Activated CD8-positive, alpha-beta memory T cell treated with anti-CD3 and anti-CD28 coated beads, Interleukin-2, amount 10 ng/mL, durations not matched to agents 7 days and 5 days (primary cell): ENCODE results near the gene GALNT14. TPM values are rescaled to one million over a fixed set of nuclear protein-coding genes. Genes with fewer than 3 reads are reported as not detected.

Source experiments
- ATAC-seq: fragments of 150-1000 bp; cut with Tn5 transposase; one replicate; pipeline ENCODE4 v1.10.0; 2021; ENCODE audit warnings: moderate library complexity
- CTCF ChIA-PET: fragments of 350-600 bp; sonication (Branson Sonifier 250); formaldehyde crosslinking; loops from one replicate; lab custom pipeline; 2021; ENCODE audit warnings: antibody characterized with exemption; lab: Charles Lee
- DNase-seq: peaks from one replicate; pipeline ENCODE4 v3.0.0-alpha.2; 2020
- H3K27ac Mint-ChIP-seq: one replicate; pipeline ENCODE4 v1.8.0; 2021; ENCODE audit warnings: mild to moderate bottlenecking, mixed read lengths
- H3K27me3 Mint-ChIP-seq: one replicate; pipeline ENCODE4 v1.8.0; 2021; ENCODE audit warnings: mixed read lengths
- H3K36me3 Mint-ChIP-seq: one replicate; pipeline ENCODE4 v1.8.0; 2021; ENCODE audit warnings: mild to moderate bottlenecking, mixed read lengths
- H3K4me1 Mint-ChIP-seq: one replicate; pipeline ENCODE4 v1.8.0; 2021; ENCODE audit warnings: mixed read lengths
- H3K4me3 Mint-ChIP-seq: one replicate; pipeline ENCODE4 v1.8.0; 2021; ENCODE audit warnings: mild to moderate bottlenecking, moderate library complexity, mixed read lengths
- H3K9me3 Mint-ChIP-seq: one replicate; pipeline ENCODE4 v1.8.0; 2022; ENCODE audit warnings: low read depth, mixed read lengths
- total RNA-seq, 2 experiments: library from RNA; stranded (reverse); gene quantifications; one replicate each; pipeline ENCODE4 v1.2.3, GENCODE V29; 2021

GALNT14 gene
- total RNA-seq, 2 experiments from 2014 or later, result 0.42 TPM; not detected in 1

- no peak overlapping the region for H3K27ac Mint-ChIP-seq
- CTCF ChIA-PET, result no interaction called here
- peaks cover 7% of the 10 kb centered on the region for H3K4me1 Mint-ChIP-seq
- H3K36me3 Mint-ChIP-seq, result no peaks in the 10 kb centered on the region
- peaks cover 20% of the 10 kb centered on the region for H3K27me3 Mint-ChIP-seq
- no peak overlapping the region for H3K4me3 Mint-ChIP-seq
- ATAC-seq (no peak), DNase-seq (no peak)
- no peaks in the 10 kb centered on the region for H3K9me3 Mint-ChIP-seq
Measured at GRCh38 chr2:30975156-30975555, 163.1 kb downstream of the GALNT14 start.

DNA sequence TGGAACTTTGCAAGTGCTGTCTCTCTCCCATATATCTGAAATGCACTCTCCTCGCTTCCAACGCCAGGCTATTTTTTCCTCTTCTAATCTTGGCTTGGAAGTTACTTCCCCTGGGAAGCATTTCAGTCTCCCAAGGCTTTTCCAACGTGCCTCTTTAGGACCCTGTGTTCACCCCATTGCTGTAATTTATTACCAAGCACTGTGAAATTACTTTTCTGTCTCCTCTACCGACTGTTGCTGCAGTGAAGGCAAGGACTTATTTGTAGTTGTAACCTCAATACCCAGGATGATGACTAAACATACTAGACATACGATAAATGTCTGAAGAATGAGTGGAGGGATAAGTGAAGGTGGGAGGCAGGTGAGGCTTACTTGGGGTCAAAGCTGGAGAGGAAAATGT is 163.7 kb downstream of the GALNT14 start:
- CTCF ChIA-PET, result no interaction called here
- H3K4me3 Mint-ChIP-seq, result no peak overlapping the region
- no peak overlapping the region for H3K27ac Mint-ChIP-seq
- peaks cover 20% of the 10 kb centered on the region for H3K27me3 Mint-ChIP-seq
- peaks cover 7% of the 10 kb centered on the region for H3K4me1 Mint-ChIP-seq
- DNase-seq (no peak), ATAC-seq (no peak)
- no peaks in the 10 kb centered on the region for H3K9me3 Mint-ChIP-seq
- H3K36me3 Mint-ChIP-seq, result no peaks in the 10 kb centered on the region

DNA sequence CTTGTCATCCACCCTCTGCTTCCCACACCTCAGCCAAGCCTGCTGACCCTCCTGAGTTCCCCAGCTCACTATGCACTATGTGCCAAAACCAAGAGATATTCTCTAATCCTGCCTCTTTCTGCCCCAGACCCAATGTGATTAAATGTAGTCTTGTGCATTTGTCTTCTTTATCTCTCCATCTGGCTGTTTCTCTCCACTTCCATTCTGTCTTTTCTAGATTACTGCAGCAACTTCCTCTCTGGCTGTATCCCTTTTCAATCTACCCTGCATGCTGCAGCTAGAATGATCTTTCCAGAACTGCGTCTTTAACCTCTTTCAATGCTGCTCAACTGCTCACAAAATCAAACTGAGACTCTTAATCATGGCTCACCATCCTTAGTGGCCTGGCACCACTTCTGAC is 164.1 kb downstream of the GALNT14 start:
- Mint-ChIP-seq H3K27ac (no peak overlapping the region), H3K4me1 (peaks cover 7% of the 10 kb centered on the region), H3K27me3 (peaks cover 20% of the 10 kb centered on the region), H3K4me3 (no peak overlapping the region), H3K9me3 (no peaks in the 10 kb centered on the region), H3K36me3 (no peaks in the 10 kb centered on the region)
- CTCF ChIA-PET, result no interaction called here
- ATAC-seq, result no peak
- DNase-seq, result no peak

DNA sequence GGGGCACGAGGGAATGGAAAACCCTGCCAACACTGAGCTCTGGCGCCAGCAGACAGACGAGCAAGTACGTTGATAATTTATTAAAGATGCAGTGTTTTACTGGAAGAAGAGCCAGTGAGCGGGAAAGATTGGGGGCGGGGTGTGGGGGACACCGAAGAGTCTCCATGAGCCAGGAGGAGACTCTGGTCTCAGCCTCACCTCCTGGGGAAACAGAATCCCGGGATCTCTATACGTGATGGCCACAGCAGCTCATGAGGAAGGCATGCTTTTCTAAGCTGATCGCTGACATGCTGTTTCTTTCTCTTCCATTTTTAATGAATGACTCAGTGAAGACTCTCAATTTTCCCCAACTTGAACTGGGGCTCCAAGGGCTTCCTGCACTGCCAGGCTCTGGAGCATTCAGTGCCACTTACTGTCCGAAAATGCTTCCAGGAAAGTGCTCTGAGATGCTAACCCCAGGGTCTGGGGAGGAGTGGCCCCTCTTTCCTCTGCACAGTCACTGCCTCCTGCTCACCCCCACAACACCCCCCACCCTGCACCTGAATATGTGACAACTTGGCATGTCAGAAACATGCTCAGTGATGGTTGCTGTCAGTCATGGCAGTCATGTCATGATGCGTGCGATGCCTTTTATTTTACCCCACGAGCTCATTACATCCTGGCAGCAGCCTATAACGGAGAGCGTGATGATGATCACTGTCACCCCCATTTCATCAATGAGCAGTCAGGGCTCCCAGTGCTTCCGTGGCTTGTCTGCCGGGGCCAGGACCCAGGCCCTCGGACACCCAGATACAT is 166.8 kb downstream of the GALNT14 start:
- no peaks in the 10 kb centered on the region for H3K9me3 Mint-ChIP-seq
- H3K36me3 Mint-ChIP-seq, result no peaks in the 10 kb centered on the region
- CTCF ChIA-PET, result no interaction called here
- DNase-seq (no peak), ATAC-seq (no peak)
- H3K4me1 Mint-ChIP-seq, result no peaks in the 10 kb centered on the region
- no peak overlapping the region for H3K27ac Mint-ChIP-seq
- no peak overlapping the region for H3K4me3 Mint-ChIP-seq
- H3K27me3 Mint-ChIP-seq, result peaks cover 21% of the 10 kb centered on the region

DNA sequence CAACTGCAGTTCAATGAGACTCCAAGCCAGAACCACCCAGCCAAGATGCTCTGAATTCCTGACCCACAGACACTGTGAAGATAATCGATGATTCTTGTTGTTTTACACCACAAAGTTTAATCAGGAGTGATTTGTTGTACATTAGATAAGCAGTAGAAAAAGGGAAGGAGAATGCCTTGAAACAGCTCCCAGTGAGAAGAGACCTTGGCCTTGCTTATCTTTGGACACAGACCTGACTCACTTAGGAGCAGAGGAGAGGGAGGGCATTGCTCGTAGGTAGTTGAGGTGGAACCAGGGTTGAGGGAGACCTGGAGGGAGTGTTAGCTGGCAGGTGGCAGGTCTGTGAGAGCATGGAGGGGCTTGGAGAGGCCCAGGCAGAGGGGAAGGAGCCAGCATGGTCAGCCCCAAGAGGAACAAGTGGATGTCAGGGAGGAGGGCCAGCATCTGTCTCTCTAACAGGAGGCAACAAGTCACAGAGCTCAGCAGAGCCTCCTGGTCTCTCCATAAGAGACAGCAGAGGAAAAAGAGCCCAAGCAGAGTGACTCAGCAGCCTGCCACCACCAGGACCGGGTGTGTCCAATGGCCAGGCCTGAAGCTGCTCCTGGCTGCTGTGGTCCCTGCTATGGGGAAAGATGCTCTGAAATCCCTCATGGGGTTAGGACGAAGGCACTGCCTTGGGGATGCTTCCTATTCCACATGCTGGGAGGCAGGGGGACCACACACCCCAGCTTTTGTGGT is 169.4 kb downstream of the GALNT14 start:
- Mint-ChIP-seq H3K27me3 (peaks cover 4% of the 10 kb centered on the region), H3K9me3 (no peaks in the 10 kb centered on the region), H3K36me3 (no peaks in the 10 kb centered on the region), H3K27ac (no peak overlapping the region), H3K4me3 (no peak overlapping the region), H3K4me1 (no peaks in the 10 kb centered on the region)
- no peak for ATAC-seq
- DNase-seq, result no peak
- CTCF ChIA-PET, result no interaction called here

DNA sequence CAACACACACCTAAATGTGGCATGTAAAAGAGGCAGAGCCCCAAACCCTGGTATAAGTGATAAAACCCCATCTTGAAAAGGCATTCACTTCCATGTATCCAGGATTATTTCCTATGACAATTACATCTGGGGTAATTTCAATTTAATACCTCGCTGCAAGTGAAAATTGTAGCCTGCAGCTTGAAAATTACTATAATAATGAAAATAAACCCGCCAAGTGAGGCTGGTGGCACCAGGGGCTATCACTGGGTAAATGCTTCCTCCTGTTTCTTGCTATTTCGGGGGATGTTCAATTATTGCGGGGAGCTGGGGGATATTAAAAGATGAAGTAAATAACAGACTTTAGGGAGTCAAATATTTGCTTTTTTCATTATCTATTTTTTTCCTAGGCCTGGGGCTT is 171.5 kb downstream of the GALNT14 start:
- Mint-ChIP-seq H3K27me3 (peaks cover 4% of the 10 kb centered on the region), H3K36me3 (no peaks in the 10 kb centered on the region), H3K27ac (no peak overlapping the region), H3K9me3 (no peaks in the 10 kb centered on the region), H3K4me1 (no peaks in the 10 kb centered on the region), H3K4me3 (no peak overlapping the region)
- DNase-seq (no peak), ATAC-seq (no peak)
- CTCF ChIA-PET, result no interaction called here

DNA sequence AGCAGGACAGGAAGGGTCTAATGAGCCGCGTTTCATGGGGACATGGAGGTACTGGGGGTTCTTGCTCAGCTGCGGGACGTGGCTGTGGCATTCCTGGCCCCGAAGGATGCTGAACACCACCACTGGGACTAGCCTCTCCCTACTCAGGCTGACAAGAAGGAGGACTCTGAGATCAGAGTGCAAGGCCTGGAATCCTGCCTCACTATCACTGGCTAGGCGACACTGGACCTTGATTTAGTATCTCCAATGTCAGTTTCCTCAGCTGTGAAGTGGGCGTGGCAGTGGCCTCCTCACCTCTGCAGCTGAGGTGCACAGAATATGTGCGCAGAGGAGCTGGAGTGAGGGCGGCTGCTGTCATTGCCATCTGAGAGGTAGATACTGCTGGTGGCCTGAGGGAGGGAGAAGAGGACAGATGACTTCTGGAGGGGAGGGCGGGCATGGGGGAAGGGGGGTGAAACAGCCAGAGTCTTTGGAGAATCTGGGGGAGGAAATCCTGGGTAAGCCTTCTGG is 173.2 kb downstream of the GALNT14 start:
- no peak for DNase-seq
- Mint-ChIP-seq H3K4me1 (no peaks in the 10 kb centered on the region), H3K27me3 (peaks cover 4% of the 10 kb centered on the region), H3K36me3 (no peaks in the 10 kb centered on the region), H3K4me3 (no peak overlapping the region), H3K27ac (no peak overlapping the region), H3K9me3 (no peaks in the 10 kb centered on the region)
- ATAC-seq, result no peak
- CTCF ChIA-PET, result no interaction called here

DNA sequence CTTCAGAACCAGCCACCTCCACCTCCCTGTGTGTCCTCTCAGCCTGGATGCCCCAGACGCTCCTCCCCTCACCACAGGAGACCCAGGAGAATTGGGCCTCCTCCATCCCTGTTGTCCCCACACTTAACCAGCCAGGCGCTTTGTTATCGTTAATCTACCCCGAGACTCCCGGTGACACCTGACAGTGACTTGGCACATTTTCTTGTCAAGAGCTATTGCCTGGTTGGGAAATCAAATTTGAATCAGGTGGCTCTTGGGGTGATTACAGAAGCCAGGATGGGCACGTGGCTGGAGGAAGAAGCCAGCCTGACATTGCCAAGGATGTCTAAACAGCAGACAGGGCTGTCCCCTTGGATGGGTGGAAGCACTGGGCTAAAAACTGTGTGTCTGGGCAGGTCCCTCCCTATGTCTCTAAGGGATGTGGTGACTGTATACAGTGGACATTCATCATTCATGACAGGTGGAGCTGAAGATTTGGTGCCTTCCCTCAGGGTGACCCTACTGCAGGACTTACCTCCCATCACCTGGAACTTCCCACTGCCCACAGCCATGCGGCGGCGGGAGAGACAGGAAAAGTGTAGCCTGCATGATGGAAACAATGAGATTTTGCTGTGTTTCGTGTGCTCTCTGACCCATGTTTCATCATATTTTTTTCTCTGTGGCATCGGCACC is 173.8 kb downstream of the GALNT14 start:
- Mint-ChIP-seq H3K4me3 (no peak overlapping the region), H3K36me3 (no peaks in the 10 kb centered on the region), H3K9me3 (no peaks in the 10 kb centered on the region), H3K27me3 (peaks cover 4% of the 10 kb centered on the region), H3K27ac (no peak overlapping the region), H3K4me1 (no peaks in the 10 kb centered on the region)
- no peak for ATAC-seq
- no peak for DNase-seq
- CTCF ChIA-PET, result no interaction called here

DNA sequence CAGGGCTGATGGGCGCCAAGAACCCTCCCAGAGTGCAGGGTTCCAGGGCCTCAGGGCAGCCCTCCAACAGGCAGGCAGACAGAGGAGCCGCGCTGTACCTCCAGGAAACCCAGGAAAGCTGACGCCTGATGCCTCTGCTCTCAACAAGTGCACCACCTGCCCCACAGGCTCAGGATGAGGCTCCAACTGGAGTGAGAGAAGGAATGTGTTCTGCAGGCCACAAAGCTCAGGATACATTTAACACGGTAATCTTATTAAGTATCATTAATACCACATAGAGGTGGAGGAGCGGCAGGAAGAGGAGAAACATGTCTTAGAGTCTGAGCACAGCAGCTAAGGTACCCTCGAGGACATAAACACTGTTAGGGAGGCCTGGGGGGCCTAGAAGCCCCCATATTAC is 175.1 kb downstream of the GALNT14 start:
- H3K9me3 Mint-ChIP-seq, result no peaks in the 10 kb centered on the region
- DNase-seq (no peak), ATAC-seq (no peak)
- CTCF ChIA-PET, result no interaction called here
- no peaks in the 10 kb centered on the region for H3K4me1 Mint-ChIP-seq
- no peak overlapping the region for H3K4me3 Mint-ChIP-seq
- no peaks in the 10 kb centered on the region for H3K36me3 Mint-ChIP-seq
- no peak overlapping the region for H3K27ac Mint-ChIP-seq
- H3K27me3 Mint-ChIP-seq, result peaks cover 2% of the 10 kb centered on the region

GRCh38 chr2:30960213-30960612 is 178.0 kb downstream of the GALNT14 start:
- Mint-ChIP-seq H3K9me3 (no peaks in the 10 kb centered on the region), H3K27ac (no peak overlapping the region), H3K4me1 (no peaks in the 10 kb centered on the region), H3K4me3 (no peak overlapping the region), H3K36me3 (no peaks in the 10 kb centered on the region), H3K27me3 (no peaks in the 10 kb centered on the region)
- no peak for ATAC-seq
- CTCF ChIA-PET, result no interaction called here
- DNase-seq, result no peak

DNA sequence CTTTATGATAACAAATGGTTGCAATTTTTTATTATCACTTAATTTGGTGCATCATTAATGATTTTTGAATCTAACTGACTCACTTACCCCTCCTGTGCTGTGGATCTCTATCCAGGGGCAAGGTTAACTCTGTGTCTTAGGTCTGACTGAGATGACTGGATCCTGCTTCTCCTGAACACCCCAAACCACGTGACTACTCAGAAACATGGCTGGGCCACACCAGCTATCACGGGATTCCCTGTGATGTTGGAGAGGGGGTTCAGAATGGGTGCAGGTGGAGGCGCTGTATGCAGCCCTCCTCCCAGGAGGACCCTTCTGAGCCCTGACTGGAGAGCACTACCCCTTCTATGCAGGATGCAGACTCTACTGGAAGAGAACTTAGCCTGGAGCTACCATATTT is 178.6 kb downstream of the GALNT14 start:
- Mint-ChIP-seq H3K27me3 (no peaks in the 10 kb centered on the region), H3K36me3 (no peaks in the 10 kb centered on the region), H3K4me3 (no peak overlapping the region), H3K4me1 (no peaks in the 10 kb centered on the region), H3K9me3 (no peaks in the 10 kb centered on the region), H3K27ac (no peak overlapping the region)
- CTCF ChIA-PET, result no interaction called here
- DNase-seq, result no peak
- no peak for ATAC-seq

GRCh38 chr2:30958918-30959265 is 179.3 kb downstream of the GALNT14 start:
- Mint-ChIP-seq H3K27me3 (peaks cover under 1% of the 10 kb centered on the region), H3K4me1 (no peaks in the 10 kb centered on the region), H3K9me3 (no peaks in the 10 kb centered on the region), H3K4me3 (no peak overlapping the region), H3K36me3 (no peaks in the 10 kb centered on the region), H3K27ac (no peak overlapping the region)
- CTCF ChIA-PET, result no interaction called here
- no peak for ATAC-seq
- DNase-seq, result no peak

DNA sequence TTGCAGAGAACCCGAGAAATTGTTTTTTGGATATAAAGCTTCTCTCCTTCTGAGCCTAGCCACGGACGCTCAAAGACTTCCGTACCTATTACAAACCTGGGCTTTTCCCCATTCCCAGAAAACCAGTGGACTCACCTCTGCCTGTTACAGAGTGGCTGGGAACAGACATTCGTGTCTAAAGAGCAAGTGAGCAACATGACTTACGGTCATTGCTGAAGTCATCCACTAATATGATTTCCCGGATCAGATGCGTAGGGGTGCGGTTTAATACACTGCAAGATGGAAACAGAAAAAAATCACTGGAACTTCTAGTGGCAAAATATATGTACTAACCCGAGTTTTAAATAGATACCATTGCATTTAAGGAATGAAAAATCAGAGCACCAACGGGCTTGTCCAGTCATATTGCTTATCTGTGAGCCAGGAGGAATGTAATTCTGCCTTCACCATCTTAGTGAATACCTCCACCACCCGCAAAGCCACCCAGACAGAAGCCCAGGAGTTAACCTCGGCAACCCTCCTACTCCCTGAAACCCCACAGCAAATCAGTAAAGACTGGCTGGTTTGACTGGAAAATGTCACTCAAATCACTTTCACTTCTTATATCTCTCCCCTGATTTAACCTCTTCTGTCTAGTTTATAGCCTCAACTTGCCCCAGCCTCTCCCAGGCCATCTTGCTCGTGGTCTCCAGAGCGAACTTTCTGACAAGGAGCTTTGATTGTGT is 179.9 kb downstream of the GALNT14 start:
- ATAC-seq, result no peak
- Mint-ChIP-seq H3K4me1 (no peaks in the 10 kb centered on the region), H3K9me3 (no peaks in the 10 kb centered on the region), H3K36me3 (no peaks in the 10 kb centered on the region), H3K4me3 (no peak overlapping the region), H3K27ac (no peak overlapping the region), H3K27me3 (peaks cover 2% of the 10 kb centered on the region)
- CTCF ChIA-PET, result no interaction called here
- no peak for DNase-seq
